K562 (cell line): ENCODE results near the gene PAQR4. TPM values are rescaled to one million over a fixed set of nuclear protein-coding genes. Genes with fewer than 3 reads are reported as not detected.

ENCODE experiments used
- ATF6 ChIP-seq: sonication (generic); formaldehyde crosslinking; IDR thresholded peaks from 2 replicates; pipeline ENCODE4 v1.4.0; 2020; ENCODE audit warnings: mild to moderate bottlenecking, missing genetic modification reagents
- CHAMP1 ChIP-seq: fragments of 450-650 bp; IDR thresholded peaks from 2 replicates; pipeline ENCODE4 v1.6.1; 2016; ENCODE audit warnings: mild to moderate bottlenecking
- CREB3L1 ChIP-seq: fragments of 450-650 bp; IDR thresholded peaks from 2 replicates; pipeline ENCODE4 v1.6.1; 2014; ENCODE audit warnings: low read depth, mild to moderate bottlenecking, moderate library complexity, borderline replicate concordance
- FOXA3 ChIP-seq, 2 experiments: fragments of 450-650 bp in 1 of 2; sonication (generic) in 1 of 2; formaldehyde crosslinking; IDR thresholded peaks in 1 of 2; conservative IDR thresholded peaks in 1 of 2; 2 replicates each; pipeline versions ENCODE4 v1.4.0 to v1.8.0; 2020 to 2022; ENCODE audit warnings: mild to moderate bottlenecking in 2 of 2, missing genetic modification reagents in 1 of 2
- NELFE ChIP-seq: IDR thresholded peaks from 2 replicates; pipeline ENCODE4 v1.6.1; 2011; ENCODE audit warnings: mild to moderate bottlenecking; ENCODE audit not compliant: insufficient read depth, insufficient read length
- NFIC ChIP-seq: fragments of 450-650 bp; IDR thresholded peaks from 2 replicates; pipeline ENCODE4 v1.6.1; 2017; ENCODE audit warnings: mild to moderate bottlenecking, inconsistent platforms
- POLR2B ChIP-seq: fragments of 450-650 bp; IDR thresholded peaks from 2 replicates; pipeline ENCODE4 v1.6.1; 2018; ENCODE audit warnings: low read depth; ENCODE audit not compliant: partially characterized antibody
- PYGO2 ChIP-seq: fragments of 450-650 bp; IDR thresholded peaks from 2 replicates; pipeline ENCODE4 v1.6.1; 2016; ENCODE audit warnings: mild to moderate bottlenecking, missing genetic modification characterization, moderate library complexity, missing compliant biosample characterization
- RAD51 ChIP-seq: fragments of 450-650 bp; IDR thresholded peaks from 2 replicates; pipeline ENCODE4 v1.7.1; 2016; ENCODE audit warnings: low read depth, mild to moderate bottlenecking, borderline replicate concordance
- RBM25 ChIP-seq: fragments of 200-400 bp; formaldehyde crosslinking; IDR thresholded peaks from 2 replicates; pipeline ENCODE4 v1.6.1; 2018; ENCODE audit warnings: low read length, low read depth, moderate library complexity; ENCODE audit not compliant: severe bottlenecking
- SP1 ChIP-seq: sonication (generic); formaldehyde crosslinking; IDR thresholded peaks from 2 replicates; pipeline ENCODE4 v1.8.1; 2022; ENCODE audit warnings: mild to moderate bottlenecking, missing genetic modification reagents
- ZNF197 ChIP-seq: fragments of 200-800 bp; sonication (Bioruptor generic); IDR thresholded peaks from 2 replicates; pipeline ENCODE4 v1.6.1; 2016; ENCODE audit warnings: low read depth, missing genetic modification characterization, missing compliant biosample characterization
- ZNF274 ChIP-seq: IDR thresholded peaks from 2 replicates; pipeline ENCODE4 v1.6.1; 2011; ENCODE audit warnings: low read depth, mild to moderate bottlenecking, low read length, moderate library complexity, borderline replicate concordance
- ZNF324 ChIP-seq: fragments of 250-450 bp; sonication (Bioruptor Pico); IDR thresholded peaks from 2 replicates; pipeline ENCODE4 v1.4.0; 2020; ENCODE audit warnings: mild to moderate bottlenecking
- ZNF764 ChIP-seq: fragments of 250-450 bp; sonication (Bioruptor Pico); IDR thresholded peaks from 2 replicates; pipeline ENCODE4 v1.4.0; 2020; ENCODE audit warnings: low read depth, mild to moderate bottlenecking, moderate library complexity
- ZNF778 ChIP-seq: fragments of 450-650 bp; formaldehyde crosslinking; IDR thresholded peaks from 2 replicates; pipeline ENCODE4 v1.4.0; 2020; ENCODE audit warnings: mild to moderate bottlenecking, moderate library complexity
- ZNF79 ChIP-seq: fragments of 250-450 bp; sonication (Bioruptor Pico); IDR thresholded peaks from 2 replicates; pipeline ENCODE4 v1.4.0; 2020; ENCODE audit warnings: low read depth, mild to moderate bottlenecking, moderate library complexity
- polyA plus RNA-seq, 8 experiments: library from polyadenylated mRNA; depleted of rRNA in 4 of 8; stranded (reverse) in 5 of 8; unstranded in 3 of 8; fragments of >200 nt; fragmentation: Nextera tagmentation in 2 of 8; fragmentation: Illumina TruSeq in 1 of 8; extraction: Ambion mirVana in 2 of 8; extraction: Trizol in 1 of 8; gene quantifications; 2 replicates each; pipeline versions ENCODE4 v1.2.1 to v1.2.3, GENCODE V29; 2011 to 2014; ENCODE audit warnings: inconsistent platforms in 1 of 8, missing spikeins in 1 of 8
- total RNA-seq, 7 experiments: library from RNA; depleted of rRNA in 6 of 7; stranded (reverse); fragments of >200 nt in 6 of 7; fragmentation: Illumina TruSeq in 2 of 7; extraction: Trizol in 2 of 7; gene quantifications; 2 replicates each; pipeline versions ENCODE4 v1.2.1 to v1.2.3, GENCODE V29; 2011 to 2021; ENCODE audit warnings: low replicate concordance in 1 of 7
- TF ChIP-seq, protein P1 (sequence below): sonication (generic); formaldehyde crosslinking; IDR thresholded peaks from 2 replicates; pipeline ENCODE4 v1.8.0; 2022; ENCODE audit warnings: missing genetic modification reagents, mild to moderate bottlenecking, moderate library complexity, borderline replicate concordance
- TF ChIP-seq, protein P2 (sequence below): fragments of 450-650 bp; IDR thresholded peaks from 2 replicates; pipeline ENCODE4 v1.6.1; 2016

The PAQR4 gene
- total and polyA plus RNA-seq, 9 of the 15 experiments (the other 6 are each of a cell fraction or from before 2014, with no cell fraction given), result 0.62 to 40.4 (median 19.5) TPM

DNA sequence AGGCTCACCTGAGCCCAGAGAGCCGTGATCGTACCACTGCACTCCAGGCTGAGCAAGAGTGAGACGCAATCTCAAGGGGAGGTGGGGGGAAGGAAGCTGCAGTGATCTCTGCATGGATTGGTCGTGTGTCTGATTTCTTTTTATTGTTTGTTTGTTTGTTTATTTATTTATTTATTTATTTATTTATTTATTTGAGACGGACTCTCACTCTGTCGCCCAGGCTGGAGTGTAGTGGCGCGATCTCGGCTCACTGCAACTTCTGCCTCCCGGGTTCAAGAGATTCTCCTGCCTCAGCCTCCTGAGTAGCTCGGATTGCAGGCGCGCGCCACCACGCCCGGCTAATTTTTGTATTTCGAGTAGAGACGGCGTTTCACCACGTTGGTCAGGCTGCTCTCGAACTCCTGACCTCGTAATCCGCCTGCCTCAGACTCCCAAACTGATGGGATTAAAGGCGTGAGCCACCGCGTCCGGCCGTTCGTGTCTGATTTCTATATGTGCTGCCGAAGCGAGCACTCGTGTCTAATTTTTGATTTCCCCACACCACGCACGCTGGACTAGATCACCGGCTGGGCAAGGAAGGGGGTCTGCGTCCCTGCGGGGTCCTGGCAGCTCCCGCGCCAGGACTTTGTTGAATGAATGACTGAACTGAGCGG lies 50.6 kb downstream of the PAQR4 start (continued):
- TF ChIP-seq CREB3L1 (0 out of 2 replicates have a peak, but pooled peaks have one; percentile 13), POLR2B (no peak), NELFE (no peak), ZNF197 (CRISPR knock-in tag) (no peak), NFIC (0 out of 2 replicates have a peak, but pooled peaks have one; percentile 8), ZNF778 (CRISPR knock-in tag) (no peak), ZNF274 (no peak), RAD51 (no peak), ZNF764 (CRISPR knock-in tag) (no peak), RBM25 (no peak), ZNF79 (CRISPR knock-in tag) (no peak), FOXA3 (CRISPR knock-in tag; conservative IDR thresholded peaks at IDR 0.05 in 1 of 2, IDR thresholded peaks at IDR 0.05 in 1 of 2) (no peak), PYGO2 (tag) (no peak), ZNF324 (no peak), CHAMP1 (no peak), ATF6 (CRISPR knock-in tag) (no peak), SP1 (0 out of 2 replicates have a peak, but pooled peaks have one; percentile 20)
- TF ChIP-seq, protein P1, sequence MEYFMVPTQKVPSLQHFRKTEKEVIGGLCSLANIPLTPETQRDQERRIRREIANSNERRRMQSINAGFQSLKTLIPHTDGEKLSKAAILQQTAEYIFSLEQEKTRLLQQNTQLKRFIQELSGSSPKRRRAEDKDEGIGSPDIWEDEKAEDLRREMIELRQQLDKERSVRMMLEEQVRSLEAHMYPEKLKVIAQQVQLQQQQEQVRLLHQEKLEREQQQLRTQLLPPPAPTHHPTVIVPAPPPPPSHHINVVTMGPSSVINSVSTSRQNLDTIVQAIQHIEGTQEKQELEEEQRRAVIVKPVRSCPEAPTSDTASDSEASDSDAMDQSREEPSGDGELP, result 0 out of 2 replicates have a peak, but pooled peaks have one; percentile 28
- TF ChIP-seq, protein P2, sequence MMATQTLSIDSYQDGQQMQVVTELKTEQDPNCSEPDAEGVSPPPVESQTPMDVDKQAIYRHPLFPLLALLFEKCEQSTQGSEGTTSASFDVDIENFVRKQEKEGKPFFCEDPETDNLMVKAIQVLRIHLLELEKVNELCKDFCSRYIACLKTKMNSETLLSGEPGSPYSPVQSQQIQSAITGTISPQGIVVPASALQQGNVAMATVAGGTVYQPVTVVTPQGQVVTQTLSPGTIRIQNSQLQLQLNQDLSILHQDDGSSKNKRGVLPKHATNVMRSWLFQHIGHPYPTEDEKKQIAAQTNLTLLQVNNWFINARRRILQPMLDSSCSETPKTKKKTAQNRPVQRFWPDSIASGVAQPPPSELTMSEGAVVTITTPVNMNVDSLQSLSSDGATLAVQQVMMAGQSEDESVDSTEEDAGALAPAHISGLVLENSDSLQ, result 0 out of 2 replicates have a peak, but pooled peaks have one; percentile 15
